ENCODE measurements around the gene CIAO3. TPM values are rescaled to one million over a fixed set of nuclear protein-coding genes. Genes with fewer than 3 reads are reported as not detected.

CIAO3 gene
- polyA plus RNA-seq, 1 donor from 2014 or later: 57.8 TPM

- no peaks in the 10 kb centered on the region for H3F3A ChIP-seq (ENCODE audit: insufficient read depth, low read length, poor library complexity, severe bottlenecking)
- TF ChIP-seq MXI1 (conservative IDR thresholded peaks at IDR 0.05; ENCODE audit: poor library complexity, severe bottlenecking): no peak
- no peak for TF ChIP-seq SMC3 (conservative IDR thresholded peaks at IDR 0.05; ENCODE audit: poor library complexity)
- TF ChIP-seq TAF1 (IDR thresholded peaks at IDR 0.05; ENCODE audit: low read depth): no peak
- no peak for TF ChIP-seq REST (IDR thresholded peaks at IDR 0.05; ENCODE audit: borderline replicate concordance)
- TF ChIP-seq POLR2AphosphoS5 (IDR thresholded peaks at IDR 0.05): no peak
- no peak for TF ChIP-seq RAD21 (conservative IDR thresholded peaks at IDR 0.05)
- TF ChIP-seq, protein P1, sequence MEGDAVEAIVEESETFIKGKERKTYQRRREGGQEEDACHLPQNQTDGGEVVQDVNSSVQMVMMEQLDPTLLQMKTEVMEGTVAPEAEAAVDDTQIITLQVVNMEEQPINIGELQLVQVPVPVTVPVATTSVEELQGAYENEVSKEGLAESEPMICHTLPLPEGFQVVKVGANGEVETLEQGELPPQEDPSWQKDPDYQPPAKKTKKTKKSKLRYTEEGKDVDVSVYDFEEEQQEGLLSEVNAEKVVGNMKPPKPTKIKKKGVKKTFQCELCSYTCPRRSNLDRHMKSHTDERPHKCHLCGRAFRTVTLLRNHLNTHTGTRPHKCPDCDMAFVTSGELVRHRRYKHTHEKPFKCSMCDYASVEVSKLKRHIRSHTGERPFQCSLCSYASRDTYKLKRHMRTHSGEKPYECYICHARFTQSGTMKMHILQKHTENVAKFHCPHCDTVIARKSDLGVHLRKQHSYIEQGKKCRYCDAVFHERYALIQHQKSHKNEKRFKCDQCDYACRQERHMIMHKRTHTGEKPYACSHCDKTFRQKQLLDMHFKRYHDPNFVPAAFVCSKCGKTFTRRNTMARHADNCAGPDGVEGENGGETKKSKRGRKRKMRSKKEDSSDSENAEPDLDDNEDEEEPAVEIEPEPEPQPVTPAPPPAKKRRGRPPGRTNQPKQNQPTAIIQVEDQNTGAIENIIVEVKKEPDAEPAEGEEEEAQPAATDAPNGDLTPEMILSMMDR (IDR thresholded peaks at IDR 0.05; ENCODE audit: poor library complexity, severe bottlenecking): no peak
- TF ChIP-seq EP300 (conservative IDR thresholded peaks at IDR 0.05; ENCODE audit: poor library complexity, severe bottlenecking): no peak
- TF ChIP-seq EZH2 (IDR thresholded peaks at IDR 0.05; ENCODE audit: borderline replicate concordance, insufficient read depth, low read length, poor library complexity, severe bottlenecking): no peak
- H4K20me1 ChIP-seq (ENCODE audit: insufficient read depth): no peaks in the 10 kb centered on the region
- H3K9ac ChIP-seq (ENCODE audit: low read length): no peak overlapping the region
- no peaks in the 10 kb centered on the region for H3K9me3 ChIP-seq (ENCODE audit: low read length)
- H3K4me2 ChIP-seq (ENCODE audit: low read length): no peak overlapping the region
- H3K36me3 ChIP-seq (ENCODE audit: insufficient read depth, low read length): no peaks in the 10 kb centered on the region
- no peak overlapping the region for H2AFZ ChIP-seq (ENCODE audit: low read depth, low read length)
- H3K9me2 ChIP-seq (ENCODE audit: insufficient read depth, low read length): no peaks in the 10 kb centered on the region
- H3K27me3 ChIP-seq (ENCODE audit: insufficient read depth, low read depth, low read length): no peaks in the 10 kb centered on the region
- H3K27ac ChIP-seq (ENCODE audit: low read length): no peak overlapping the region
- no peak overlapping the region for H3K4me3 ChIP-seq (ENCODE audit: low read length)
- H3K79me2 ChIP-seq (replicated peaks; ENCODE audit: insufficient read depth, low read length): no peaks in the 10 kb centered on the region
Observed at GRCh38 chr16:732936-733335, 7.9 kb downstream of the CIAO3 start.

GRCh38 chr16:732332-732731, 8.5 kb downstream of the CIAO3 start:
- H3K27ac ChIP-seq (ENCODE audit: low read length): no peak overlapping the region
- H3K4me2 ChIP-seq (ENCODE audit: low read length): no peak overlapping the region
- H3K9ac ChIP-seq (ENCODE audit: low read length): no peak overlapping the region
- no peak for TF ChIP-seq SMC3 (conservative IDR thresholded peaks at IDR 0.05; ENCODE audit: poor library complexity)
- no peak for TF ChIP-seq MXI1 (conservative IDR thresholded peaks at IDR 0.05; ENCODE audit: poor library complexity, severe bottlenecking)
- no peak for TF ChIP-seq RAD21 (conservative IDR thresholded peaks at IDR 0.05)
- TF ChIP-seq TAF1 (IDR thresholded peaks at IDR 0.05; ENCODE audit: low read depth): no peak
- no peak for TF ChIP-seq EP300 (conservative IDR thresholded peaks at IDR 0.05; ENCODE audit: poor library complexity, severe bottlenecking)
- TF ChIP-seq EZH2 (IDR thresholded peaks at IDR 0.05; ENCODE audit: borderline replicate concordance, insufficient read depth, low read length, poor library complexity, severe bottlenecking): no peak
- no peak overlapping the region for H2AFZ ChIP-seq (ENCODE audit: low read depth, low read length)
- no peak overlapping the region for H3K4me3 ChIP-seq (ENCODE audit: low read length)
- no peaks in the 10 kb centered on the region for H3K36me3 ChIP-seq (ENCODE audit: insufficient read depth, low read length)
- no peaks in the 10 kb centered on the region for H4K20me1 ChIP-seq (ENCODE audit: insufficient read depth)
- no peaks in the 10 kb centered on the region for H3K79me2 ChIP-seq (replicated peaks; ENCODE audit: insufficient read depth, low read length)
- no peaks in the 10 kb centered on the region for H3F3A ChIP-seq (ENCODE audit: insufficient read depth, low read length, poor library complexity, severe bottlenecking)
- H3K9me2 ChIP-seq (ENCODE audit: insufficient read depth, low read length): no peaks in the 10 kb centered on the region
- H3K9me3 ChIP-seq (ENCODE audit: low read length): no peaks in the 10 kb centered on the region
- peaks cover 4% of the 10 kb centered on the region for H3K27me3 ChIP-seq (ENCODE audit: insufficient read depth, low read depth, low read length)
